GM12872 (cell line): ENCODE data around the gene TRIM3.

ENCODE experiments used
- CTCF ChIP-seq: IDR thresholded peaks from 3 replicates; pipeline ENCODE4 v1.5.1; 2011; ENCODE audit warnings: low read depth, mild to moderate bottlenecking, low read length, moderate library complexity; ENCODE audit not compliant: insufficient read depth

The TRIM3 gene

GRCh38 chr11:6433998-6434660, 39.6 kb downstream of the TRIM3 start:
- no peak for TF ChIP-seq CTCF

- TF ChIP-seq CTCF = no peak
Observed at GRCh38 chr11:6431861-6432260, 41.9 kb downstream of the TRIM3 start.

- no peak for TF ChIP-seq CTCF
Observed at GRCh38 chr11:6427516-6427915, 46.2 kb downstream of the TRIM3 start.

- TF ChIP-seq CTCF = no peak
Observed at GRCh38 chr11:6420677-6421076, 53.1 kb downstream of the TRIM3 start.

- TF ChIP-seq CTCF = no peak
Observed at GRCh38 chr11:6419009-6419631, 54.6 kb downstream of the TRIM3 start, which contains the start of gene APBB1. APBB1 (minus strand) TSS chr11:6419094; CDS start chr11:6411347, 7,747 bp downstream.

GRCh38 chr11:6418557-6419008, 55.2 kb downstream of the TRIM3 start:
- no peak for TF ChIP-seq CTCF

- TF ChIP-seq CTCF = no peak
Observed at GRCh38 chr11:6417907-6418556, 55.7 kb downstream of the TRIM3 start.
